Stimulated activated CD8-positive, alpha-beta memory T cell treated with anti-CD3 and anti-CD28 coated beads, Interleukin-7, amount 100 ng/mL, for 24 hours (primary cell): ENCODE results near the gene OLFML2B.
"Not testable (repeated sequence)": the region's sequence is repeated elsewhere in the genome, so short reads cannot be mapped to it uniquely, and the experiment has no call there.

Experiments
- DNase-seq: peaks from one replicate; pipeline ENCODE4 v3.0.0-alpha.2; 2020; ENCODE audit warnings: low read depth

OLFML2B gene

DNA sequence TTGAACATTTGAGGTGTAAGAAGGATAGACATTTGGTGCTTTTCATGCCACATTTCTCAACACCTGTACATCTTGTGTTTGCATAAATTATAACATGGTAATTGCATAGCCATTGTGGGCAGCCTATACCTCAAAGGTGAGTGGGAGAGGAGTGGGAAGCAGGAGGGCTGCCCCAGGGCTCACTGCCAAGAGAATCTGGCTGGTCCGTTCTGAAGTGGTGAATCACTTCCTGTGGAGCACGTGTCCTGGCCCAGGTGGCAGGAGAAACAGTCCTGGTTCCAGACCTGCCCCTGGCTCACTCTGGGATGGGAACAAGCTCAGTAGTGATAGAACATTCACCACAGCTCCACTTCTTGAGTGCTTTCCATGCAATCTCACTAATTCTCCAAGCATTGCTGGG is 11.6 kb upstream of the OLFML2B start:
- no peak for DNase-seq

DNA sequence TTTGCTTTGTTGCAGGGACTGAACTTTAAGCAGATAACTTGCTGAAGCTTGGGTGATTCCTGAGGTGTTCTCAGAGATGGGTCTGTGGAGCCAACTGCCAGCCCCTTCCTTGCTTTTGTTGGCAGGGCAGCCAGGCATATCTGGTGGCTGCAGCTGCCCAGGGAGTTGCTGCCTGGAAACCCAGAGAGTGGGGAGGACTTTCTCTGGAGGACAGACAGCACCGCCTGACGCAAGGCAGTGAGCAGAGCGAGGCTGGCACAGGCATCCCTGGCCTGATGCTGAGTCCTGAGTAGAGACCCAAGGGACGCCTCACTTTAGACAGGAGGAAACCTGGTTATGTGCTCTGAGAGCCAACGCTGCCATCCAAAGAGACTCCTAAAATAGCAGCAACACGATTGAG is 9.8 kb upstream of the OLFML2B start:
- DNase-seq, result no peak

DNA sequence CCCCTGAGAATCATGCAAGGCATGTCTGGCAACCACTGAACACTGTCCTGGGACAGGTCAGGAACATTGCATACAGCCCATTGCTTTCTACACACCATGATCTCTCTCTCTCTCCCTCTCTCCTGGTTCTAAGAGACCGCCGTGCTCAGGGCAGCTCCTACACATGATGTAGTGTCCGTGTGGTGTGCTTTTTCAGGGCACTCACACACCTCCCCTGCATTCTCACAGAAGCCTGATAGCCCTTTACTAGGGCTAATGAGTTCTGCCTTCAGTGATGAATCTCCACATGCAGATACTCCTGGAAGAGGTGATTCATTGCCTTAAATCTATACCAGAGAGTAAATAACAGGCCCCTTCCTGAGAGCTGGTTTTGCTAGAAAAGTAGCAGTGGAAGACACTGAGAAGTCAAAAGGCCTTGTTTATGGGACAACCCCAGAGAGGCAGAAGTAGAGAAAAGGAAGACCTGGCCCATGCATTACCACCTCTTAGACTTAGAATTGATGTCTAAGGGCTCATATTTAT is 7.2 kb upstream of the OLFML2B start:
- DNase-seq, result no peak

DNA sequence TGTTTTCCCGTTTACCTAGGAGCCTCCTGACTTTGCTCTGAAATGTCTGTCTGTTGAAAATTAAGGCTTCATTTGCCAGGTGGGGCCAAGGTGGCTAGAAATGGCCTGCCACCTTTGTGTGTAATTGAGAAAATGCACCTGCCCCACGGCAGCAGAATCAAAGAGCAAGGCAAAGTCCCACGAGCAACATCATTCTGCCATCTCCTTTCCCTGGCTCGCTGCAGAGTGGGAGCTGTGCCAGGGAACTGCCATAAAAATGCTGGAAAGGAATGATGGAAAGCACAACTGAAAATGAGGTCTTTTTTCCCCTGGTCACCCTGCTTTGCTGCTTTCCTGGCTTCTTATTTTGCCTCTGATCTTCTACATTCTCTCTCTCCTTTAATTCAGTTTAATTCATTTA is 5.5 kb upstream of the OLFML2B start:
- DNase-seq, result no peak

DNA sequence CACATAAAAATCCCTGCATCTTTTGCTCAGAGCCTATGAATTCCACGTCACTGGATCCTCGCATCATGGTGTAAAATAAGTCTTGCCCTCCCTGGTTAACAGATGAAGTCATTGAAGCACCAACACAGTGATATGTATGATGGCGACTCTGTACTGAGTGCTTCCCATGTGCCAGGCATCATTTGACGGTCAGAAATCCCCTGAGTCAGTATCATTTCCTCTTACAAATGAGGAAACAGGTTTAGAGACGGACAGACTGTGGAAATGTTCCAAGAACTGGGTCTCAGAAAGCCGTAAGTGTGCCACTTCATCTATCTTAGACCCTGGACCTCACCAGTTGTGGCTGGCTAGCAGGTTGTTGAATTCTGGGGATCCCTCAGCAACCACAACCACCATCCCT is 5.1 kb upstream of the OLFML2B start:
- no peak for DNase-seq

DNA sequence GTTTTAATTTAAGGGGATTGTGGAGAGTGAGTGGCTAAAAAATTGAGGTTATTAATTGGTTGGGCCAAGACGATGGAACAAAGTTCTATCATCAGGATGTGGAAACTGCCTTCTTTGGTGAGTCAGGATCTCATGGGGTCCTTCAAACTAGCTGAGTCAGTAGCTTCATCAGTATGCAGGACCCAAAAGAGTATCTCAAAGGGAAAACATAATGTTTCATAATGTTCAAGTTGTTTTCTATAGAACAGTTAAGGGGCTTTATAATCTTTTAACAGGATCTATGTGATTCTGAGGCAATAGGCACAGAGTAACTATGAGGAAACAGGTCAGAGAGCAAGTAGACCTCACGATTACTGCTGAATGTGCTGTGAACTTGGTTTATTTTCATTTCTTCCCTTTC is 3.2 kb upstream of the OLFML2B start:
- DNase-seq, result no peak

DNA sequence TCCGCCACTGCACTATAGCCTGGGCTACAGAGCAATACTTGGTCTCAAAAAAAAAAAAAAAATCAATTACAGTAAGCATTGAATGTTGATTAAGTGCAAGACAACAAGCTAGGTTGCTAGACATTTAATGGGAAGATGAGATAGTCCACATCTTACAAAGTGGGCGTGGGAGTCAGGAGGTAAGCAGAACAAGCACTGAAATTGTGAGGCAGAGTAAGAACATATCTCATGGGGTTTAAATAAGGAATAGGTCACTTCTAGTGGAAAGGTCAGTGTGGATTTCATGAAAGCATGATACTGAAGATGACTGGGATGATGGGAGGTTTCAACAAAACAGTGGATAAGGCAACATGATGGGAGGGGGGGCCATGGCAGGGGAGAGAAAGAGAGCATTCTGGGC is 1.9 kb upstream of the OLFML2B start:
- no peak for DNase-seq

DNA sequence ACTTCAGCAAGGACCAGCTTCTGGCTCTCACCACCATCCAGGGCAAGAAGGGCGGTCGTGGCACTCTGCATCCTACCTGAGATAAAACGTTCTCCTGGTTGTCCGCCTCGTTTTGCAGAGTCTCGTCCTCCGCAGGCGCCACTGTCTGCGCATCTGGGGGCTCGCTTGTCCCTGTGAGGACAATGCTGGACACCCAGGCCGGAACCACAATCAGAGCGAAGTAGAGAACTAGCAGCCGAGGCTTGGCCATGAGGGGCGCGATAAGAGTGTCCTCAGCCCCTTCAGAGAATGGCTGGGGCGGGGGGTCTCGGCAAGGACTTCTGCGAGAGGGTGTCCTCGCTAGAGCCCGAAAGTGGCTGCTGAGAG is 505 bp downstream of the OLFML2B start:
- no peak for DNase-seq

DNA sequence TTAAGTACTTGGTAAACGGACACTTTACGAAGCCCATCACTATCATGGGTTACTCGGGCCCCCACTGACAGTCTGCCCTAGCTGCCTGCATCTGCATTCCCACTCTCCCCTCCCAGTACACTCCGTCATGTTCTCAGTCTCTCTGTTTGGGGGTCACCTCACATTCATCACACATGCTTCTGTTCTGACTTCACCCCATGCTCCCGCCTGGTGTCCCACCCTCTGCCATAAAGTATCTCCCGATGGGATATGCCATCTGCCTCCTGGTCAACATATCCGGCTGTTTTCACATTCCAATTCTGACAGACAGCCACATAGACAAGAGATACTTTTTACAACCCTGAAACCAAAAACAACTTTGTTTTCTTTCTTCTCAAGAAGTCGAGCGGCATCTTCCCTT is 1.0 kb downstream of the OLFML2B start:
- DNase-seq, result no peak

DNA sequence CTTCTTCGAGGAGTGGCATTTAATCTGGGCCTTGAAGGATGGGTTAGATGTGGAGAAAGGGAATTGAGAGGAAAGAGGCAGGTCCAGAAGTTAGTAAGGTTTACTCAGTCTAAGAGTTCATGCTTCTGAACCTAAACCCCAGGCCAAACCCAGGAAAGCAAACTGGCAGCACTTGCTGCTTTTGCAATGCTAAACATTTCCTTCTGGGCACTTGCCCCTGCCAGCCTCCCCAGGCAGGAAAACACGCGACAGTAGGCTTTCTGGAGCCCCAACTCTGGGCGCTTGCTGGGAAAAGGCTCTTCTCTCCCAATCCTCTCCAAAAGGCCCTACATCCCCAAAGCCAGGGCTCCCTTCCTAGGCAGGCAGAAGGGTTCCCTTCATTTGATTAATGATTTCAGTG is 2.5 kb downstream of the OLFML2B start:
- DNase-seq, result no peak

DNA sequence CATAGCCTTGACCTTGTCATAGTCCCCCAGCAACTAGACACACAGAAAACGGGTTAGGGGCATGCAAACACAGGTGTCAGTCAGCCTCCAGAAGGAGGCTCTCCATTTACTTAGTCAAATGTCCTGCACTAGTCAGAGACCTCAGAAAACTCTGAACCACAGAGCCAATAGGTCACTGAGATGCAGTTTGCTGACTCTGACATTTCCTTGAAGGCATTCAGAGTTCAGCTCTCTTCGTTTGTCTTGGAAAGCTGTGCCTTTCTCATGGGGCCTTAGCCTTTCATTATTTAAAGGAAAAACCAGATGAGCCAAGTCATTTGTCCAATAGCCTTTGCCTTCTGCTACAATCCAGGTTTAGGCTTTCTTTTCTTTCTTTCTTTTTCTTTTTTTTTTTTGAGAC is 3.5 kb downstream of the OLFML2B start:
- no peak for DNase-seq

DNA sequence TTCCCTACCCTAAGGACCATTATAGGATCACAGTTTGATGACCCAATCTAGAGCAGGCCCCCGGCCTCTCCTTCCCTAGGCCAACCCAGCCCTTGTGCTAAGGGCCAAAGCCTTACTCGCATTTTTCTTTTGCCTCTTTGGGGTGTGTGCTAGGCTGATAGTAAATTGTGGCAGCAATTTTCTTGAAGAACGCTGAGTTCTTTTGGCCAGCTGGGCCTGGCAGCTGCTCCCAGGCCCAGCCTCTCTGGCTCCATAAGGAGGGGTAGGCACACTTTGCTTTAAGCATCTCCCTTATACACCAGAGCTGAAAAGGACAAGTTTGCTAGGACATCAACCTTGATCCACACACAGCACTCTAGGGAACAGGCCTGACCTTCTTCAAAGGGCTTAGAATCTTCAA is 4.2 kb downstream of the OLFML2B start:
- DNase-seq, result no peak

DNA sequence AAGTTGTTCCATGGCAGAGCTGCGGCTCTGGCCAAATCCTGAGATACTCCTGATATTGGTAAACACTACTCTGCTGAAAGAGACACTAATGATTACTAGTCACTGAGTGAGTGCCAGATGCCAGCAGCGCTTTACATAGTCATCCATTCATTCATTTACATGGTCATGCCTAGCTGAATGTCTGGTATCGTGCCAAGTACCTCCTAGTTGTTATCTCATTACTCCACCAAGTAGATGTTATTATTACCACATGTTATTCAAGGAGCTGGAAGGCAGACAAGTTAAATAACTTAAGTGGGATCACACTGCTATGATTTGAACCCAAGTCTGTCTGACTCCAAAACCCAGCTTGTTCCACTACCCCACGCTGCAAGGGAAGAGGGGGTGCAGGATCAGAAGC is 4.7 kb downstream of the OLFML2B start:
- DNase-seq, result no peak

DNA sequence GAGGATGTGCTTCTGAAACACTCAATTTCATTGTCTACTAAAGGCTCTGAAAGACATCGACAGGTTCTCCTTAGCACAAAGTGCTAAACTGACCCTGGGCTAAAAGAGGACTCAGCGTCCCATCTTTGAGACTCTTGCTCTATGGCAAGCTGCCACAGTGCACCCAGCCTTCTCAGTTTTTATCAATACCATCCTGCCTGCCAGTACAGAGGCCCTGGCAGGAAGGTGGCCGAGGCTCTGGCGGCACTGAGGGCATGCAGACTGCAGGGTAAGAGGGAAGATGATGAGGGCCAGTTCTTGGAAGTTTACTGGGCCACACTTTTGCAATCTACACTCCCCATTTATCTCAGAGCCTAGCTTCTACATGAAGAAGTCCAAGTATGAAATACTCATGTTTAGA is 5.3 kb downstream of the OLFML2B start:
- DNase-seq, result no peak

DNA sequence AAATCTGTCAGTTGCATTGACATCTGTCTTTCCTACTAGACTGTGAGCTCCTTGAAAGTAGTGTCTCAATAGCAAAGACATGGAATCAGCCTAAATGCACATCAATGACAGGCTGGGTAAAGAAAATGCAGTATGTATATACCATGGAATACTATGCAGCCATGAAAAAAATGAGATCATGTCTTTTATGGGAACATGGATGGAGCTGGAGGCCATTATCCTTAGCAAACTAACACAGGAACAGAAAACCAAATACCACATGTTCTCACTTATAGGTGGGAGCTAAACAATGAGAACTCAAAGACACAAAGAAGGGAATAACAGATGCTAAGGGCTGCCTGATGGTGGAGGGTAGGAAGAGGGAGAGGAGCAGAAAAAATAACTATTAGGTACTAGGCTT is 5.9 kb downstream of the OLFML2B start:
- DNase-seq, result not testable (repeated sequence)

DNA sequence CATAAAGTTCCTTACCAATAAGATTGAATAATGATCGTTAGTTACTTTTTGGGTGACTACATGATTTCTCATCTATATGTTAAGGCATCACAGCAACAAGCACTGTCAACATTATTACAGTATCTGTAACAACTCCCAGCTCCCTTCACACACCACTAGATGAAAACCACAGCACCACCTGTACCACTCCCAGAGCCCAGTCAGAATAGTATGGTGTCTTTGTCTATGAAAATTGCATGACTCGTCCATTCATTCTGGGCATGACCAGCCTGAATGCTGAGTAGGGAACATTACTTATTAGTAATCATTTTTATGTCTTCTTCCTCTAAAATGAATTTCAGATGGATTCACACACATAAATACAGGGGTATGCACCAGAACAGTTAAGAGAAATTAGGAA is 7.0 kb downstream of the OLFML2B start:
- no peak for DNase-seq

DNA sequence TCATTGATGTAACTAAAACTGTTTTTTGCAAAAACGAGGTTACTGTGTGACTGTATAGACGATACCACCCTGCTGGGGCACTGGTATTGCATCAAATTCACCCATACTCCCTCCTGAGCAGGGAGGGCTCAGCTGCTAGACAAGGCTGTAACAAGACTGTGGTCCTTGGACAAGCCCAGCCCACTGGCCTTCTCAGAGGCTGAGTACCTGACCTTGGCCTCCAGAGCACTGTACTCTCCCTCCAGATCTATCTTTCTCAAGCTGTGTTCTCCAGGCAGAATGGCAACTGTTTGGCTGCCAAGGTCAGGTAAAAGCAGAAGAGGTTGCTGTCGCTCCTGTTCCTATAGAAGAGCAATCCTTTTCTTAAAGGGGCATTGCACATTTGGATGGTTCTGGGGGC is 8.5 kb downstream of the OLFML2B start:
- no peak for DNase-seq

DNA sequence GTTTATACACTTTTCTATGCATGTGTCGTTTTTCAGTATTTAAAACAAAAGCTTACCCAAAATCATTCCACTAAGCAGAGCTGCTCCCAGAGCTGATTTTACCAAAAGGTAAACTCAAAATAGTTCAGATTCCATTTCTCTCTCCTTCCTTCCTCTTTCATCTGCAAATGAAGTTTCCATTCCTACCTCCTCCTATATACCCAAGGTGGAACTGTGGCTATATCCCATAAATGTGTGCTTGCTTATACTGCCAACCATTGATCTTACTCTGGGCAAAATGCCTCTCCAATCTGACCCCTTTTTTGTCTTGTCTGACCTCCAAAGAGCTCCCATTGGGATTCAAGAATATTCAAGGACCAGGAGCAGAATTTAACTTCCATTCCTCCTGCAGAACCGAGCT is 9.5 kb downstream of the OLFML2B start:
- DNase-seq, result no peak

DNA sequence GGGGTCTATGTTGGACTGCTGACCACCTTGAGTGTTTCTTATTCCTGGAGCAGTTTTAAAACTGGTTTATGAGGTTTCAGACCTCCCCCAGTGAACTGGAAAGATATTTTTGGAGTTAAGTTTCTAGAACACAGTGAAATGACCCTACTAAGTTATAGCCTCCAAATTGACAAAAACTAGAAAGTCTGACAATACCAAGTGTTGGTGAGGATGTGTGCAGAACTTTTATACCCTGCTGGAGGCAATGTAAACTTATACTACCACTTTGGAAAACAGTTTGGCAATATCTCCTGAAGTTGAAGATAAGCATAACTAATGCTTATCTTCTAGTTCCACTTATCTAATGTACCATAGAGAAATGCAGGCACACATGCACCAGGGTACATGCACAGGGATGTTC is 10.4 kb downstream of the OLFML2B start:
- no peak for DNase-seq

DNA sequence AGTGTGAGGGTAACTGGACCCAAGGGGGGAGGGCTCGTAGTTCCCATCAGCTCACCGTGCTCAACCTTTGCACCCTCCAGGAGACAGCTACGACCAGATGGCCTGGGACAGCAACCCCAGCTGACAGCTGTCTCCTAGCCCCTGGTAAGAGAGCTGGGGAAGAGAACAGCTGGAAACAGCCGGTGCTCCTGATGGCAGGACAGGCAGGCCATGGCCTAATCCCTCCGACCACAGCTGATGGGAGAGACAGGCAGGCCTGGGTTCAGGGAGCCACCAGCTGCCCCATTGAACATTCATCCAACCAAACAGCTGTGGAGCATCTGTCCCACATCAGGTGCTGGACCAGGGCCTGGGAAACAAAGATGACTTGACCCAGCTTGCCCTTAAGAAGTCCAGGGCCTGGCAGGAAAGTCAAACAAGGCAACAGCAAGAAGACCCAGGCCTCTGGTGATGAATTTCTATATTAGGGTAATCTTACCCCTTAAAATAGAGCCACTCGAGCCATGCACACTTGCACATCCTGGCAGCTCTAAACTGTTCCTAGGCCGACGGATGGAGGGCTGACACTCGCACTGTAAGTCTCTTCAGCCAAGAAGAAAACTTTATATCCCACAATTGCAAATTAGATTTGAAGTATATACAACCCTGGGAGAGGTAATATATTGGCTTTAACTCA is 12.2 kb downstream of the OLFML2B start:
- no peak for DNase-seq

DNA sequence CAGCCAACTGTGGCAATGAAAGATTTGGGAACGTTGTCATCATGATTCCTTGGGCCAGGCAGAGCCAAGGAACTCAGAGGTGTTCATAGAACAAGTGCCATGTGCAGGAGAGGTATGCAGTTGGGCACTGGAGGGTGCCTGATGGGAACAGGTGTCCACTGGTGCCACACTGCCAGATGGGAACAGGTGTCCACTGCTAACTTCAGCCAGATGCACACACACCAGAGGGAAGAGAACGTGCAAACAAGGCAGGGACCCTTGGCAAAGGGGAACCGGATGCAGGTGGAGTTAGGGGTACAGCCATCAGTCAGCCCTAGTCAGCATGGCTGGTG is 13.5 kb downstream of the OLFML2B start:
- no peak for DNase-seq

DNA sequence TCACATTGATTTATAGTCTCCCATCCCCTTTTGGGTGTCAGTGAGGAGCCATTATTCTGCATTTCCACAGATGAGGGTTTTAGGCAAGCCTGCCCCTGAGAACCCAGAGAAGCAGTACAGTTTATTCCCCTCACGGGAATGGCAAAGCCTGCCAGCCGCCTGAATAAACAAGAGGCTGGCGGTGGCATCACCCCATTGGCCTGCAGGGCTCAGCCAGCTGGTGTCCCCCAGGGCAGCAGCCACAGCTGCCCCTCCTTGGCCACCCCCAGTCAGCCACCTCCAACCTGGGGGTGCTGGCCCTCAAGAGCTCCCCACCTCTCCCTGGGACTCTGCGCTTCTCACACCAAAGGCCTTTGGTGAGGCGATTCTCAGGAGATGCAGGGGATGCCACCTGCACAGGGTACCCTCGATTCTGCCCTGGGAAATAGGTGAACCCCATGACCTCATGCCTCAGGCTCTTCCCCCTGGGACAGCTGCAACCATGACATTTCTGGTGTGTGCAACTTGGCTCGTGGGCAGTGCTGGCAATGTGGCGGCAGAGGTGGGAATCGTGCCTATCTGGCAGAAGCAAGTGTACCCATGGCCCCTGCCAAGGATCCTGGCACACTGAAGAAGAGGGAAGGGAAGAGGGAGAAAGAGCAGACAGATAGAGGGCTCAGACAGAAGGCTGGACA is 14.0 kb downstream of the OLFML2B start:
- no peak for DNase-seq

DNA sequence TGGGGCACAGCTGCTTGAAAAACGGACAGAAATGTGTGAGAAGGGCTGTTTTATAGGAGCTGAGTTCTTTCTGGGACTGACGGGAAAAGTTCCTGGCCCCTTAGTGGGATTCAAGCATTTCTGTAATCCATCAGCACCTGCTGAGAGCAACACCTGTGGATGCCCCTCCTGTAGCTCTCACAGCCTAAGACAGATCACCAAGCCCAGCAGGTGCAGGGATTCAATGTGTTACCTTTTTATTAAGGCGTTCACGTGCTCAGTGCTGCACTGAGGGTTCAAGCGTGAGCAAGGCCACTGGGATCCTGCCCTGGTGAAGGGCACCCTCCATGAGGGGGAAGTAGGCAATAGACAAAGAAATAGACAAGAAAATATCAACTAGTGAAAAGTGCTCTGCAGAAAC is 14.9 kb downstream of the OLFML2B start:
- no peak for DNase-seq

DNA sequence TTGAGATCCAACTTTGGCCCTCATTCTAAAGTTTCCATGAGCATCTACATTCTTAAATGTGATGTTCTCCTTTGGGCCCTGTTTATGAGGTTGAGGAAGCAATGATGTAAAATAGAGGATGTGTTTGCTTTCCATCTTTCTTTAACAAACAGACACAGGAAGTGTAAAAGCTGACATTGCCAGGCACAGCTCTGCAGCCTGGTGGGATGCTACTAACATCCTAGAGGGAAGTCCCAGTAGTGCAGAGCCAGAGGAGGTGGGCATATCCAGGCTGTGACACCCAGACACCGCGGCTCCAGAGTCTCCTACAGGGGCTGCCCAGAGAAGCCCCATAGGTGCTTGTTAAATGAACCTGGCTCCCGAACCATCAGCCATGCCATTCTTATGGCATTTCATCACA is 16.2 kb downstream of the OLFML2B start:
- no peak for DNase-seq
